Neutrophil (primary cell): Measurements from ENCODE around the gene COX6A2.

ENCODE experiments used
- H3K27ac ChIP-seq: fragments of 200-600 bp; sonication (generic); 2 replicates; pipeline ENCODE4 v1.5.1; 2016; ENCODE audit warnings: mild to moderate bottlenecking, moderate library complexity
- H3K27me3 ChIP-seq: fragments of 200-600 bp; sonication (generic); 2 replicates; pipeline ENCODE4 v1.6.0; 2016; ENCODE audit warnings: mild to moderate bottlenecking
- H3K36me3 ChIP-seq: fragments of 200-600 bp; sonication (generic); 2 replicates; pipeline ENCODE4 v1.5.1; 2017
- H3K4me1 ChIP-seq, 2 experiments: fragments of 200-600 bp in 1 of 2; sonication (generic) in 1 of 2; 1 replicate in 1 of 2; 2 replicates in 1 of 2; pipeline versions ENCODE4 v1.5.1 to v1.6.1; 2013 to 2016; ENCODE audit warnings: low read depth in 1 of 2, low read length in 1 of 2, mild to moderate bottlenecking in 1 of 2, moderate library complexity in 1 of 2; ENCODE audit not compliant: control insufficient read depth in 1 of 2, insufficient read depth in 1 of 2
- H3K4me3 ChIP-seq, 2 experiments: fragments of 200-600 bp in 1 of 2; sonication (generic) in 1 of 2; 1 replicate in 1 of 2; 2 replicates in 1 of 2; pipeline ENCODE4 v1.5.1; 2013 to 2016; ENCODE audit warnings: low read depth in 1 of 2, low read length in 1 of 2, mild to moderate bottlenecking in 1 of 2, moderate library complexity in 1 of 2
- H3K9me3 ChIP-seq: fragments of 200-600 bp; sonication (generic); 2 replicates; pipeline ENCODE4 v1.5.1; 2016
- TF ChIP-seq, protein P1 (sequence below): fragments of 200-600 bp; sonication (generic); IDR thresholded peaks from 2 replicates; pipeline ENCODE4 v1.5.1; 2016; ENCODE audit warnings: antibody characterized with exemption

The COX6A2 gene

DNA sequence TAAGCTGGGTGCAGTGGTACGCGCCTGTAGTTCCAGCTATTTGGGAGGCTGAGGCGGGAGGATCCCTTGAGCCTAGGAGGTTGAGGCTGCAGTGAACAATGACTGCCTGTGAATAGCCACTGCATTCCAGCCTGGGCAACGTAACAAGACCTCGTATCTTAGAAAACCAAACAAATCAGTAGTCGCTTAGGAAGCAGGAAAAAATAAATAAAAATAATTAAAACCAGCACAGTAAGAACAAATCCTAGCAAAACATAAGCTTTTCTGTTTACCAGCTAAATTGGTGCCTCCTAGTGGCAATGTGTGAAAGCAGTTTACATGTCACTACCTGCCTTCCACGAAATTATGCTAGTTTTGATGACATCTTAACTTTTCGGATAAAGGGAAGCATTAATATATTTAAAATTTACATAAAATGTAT lies 32.4 kb upstream of the COX6A2 start:
- H3K4me3 ChIP-seq: peak overlapping the region in 1 of 2 experiments; percentile 91
- TF ChIP-seq, protein P1, sequence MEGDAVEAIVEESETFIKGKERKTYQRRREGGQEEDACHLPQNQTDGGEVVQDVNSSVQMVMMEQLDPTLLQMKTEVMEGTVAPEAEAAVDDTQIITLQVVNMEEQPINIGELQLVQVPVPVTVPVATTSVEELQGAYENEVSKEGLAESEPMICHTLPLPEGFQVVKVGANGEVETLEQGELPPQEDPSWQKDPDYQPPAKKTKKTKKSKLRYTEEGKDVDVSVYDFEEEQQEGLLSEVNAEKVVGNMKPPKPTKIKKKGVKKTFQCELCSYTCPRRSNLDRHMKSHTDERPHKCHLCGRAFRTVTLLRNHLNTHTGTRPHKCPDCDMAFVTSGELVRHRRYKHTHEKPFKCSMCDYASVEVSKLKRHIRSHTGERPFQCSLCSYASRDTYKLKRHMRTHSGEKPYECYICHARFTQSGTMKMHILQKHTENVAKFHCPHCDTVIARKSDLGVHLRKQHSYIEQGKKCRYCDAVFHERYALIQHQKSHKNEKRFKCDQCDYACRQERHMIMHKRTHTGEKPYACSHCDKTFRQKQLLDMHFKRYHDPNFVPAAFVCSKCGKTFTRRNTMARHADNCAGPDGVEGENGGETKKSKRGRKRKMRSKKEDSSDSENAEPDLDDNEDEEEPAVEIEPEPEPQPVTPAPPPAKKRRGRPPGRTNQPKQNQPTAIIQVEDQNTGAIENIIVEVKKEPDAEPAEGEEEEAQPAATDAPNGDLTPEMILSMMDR: peak; percentile 38
- no peaks in the 10 kb centered on the region for H3K27me3 ChIP-seq
- no peaks in the 10 kb centered on the region for H3K9me3 ChIP-seq
- H3K36me3 ChIP-seq: peaks cover 18% of the 10 kb centered on the region
- peak overlapping the region; percentile 96 for H3K27ac ChIP-seq
- H3K4me1 ChIP-seq: peaks cover 34 to 37% of the 10 kb centered on the region in 2 experiments

DNA sequence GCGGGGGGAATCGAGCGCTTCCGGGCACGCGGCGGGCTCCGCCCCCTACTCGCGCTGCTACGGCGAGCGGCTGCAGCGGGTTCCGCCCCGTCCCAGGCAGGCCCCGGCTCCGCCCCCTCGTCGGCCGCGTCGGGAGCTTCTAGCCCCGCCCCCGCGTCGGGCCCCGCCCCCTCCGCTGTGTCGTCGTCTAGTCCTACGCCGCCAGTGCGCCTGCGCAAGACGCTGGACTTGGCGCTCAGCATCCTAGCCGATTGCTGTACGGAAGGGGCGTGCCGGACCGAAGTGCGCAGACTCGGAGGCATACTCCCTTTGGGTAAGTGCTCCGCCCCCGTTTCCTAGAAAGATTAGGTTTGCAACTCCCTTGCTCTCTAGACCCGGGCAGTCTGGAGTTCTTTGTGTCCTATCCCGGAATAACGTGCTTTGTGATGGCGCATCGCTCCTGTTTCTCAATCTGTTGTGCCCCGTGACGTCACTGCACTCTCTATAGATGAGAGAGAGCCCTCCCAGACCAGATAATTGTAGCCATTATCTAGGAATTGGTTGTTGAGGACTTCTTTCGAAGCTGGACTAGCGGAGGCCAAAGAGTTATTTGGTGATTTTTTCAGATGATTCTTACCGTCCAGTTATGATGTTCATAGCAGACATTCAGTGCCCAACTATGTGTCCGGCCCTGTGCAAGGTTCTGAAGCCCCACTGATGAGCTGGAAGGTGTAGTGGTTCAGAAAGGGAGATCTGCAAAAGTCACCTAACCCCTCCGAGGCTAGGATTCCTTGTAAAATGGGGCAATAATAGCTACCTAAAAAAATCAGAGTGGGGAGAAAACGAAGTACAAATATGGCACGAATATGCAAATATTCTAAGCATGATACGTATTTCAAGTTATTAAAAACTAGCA lies 31.8 kb upstream of the COX6A2 start:
- Histone ChIP-seq H3K27ac (peak overlapping the region; percentile 96), H3K36me3 (peaks cover 12% of the 10 kb centered on the region), H3K4me3 (peak overlapping the region; percentile 83 to 91), H3K4me1 (peaks cover 34 to 41% of the 10 kb centered on the region in 2 experiments), H3K9me3 (no peaks in the 10 kb centered on the region), H3K27me3 (no peaks in the 10 kb centered on the region)
- TF ChIP-seq, protein P1: no peak

DNA sequence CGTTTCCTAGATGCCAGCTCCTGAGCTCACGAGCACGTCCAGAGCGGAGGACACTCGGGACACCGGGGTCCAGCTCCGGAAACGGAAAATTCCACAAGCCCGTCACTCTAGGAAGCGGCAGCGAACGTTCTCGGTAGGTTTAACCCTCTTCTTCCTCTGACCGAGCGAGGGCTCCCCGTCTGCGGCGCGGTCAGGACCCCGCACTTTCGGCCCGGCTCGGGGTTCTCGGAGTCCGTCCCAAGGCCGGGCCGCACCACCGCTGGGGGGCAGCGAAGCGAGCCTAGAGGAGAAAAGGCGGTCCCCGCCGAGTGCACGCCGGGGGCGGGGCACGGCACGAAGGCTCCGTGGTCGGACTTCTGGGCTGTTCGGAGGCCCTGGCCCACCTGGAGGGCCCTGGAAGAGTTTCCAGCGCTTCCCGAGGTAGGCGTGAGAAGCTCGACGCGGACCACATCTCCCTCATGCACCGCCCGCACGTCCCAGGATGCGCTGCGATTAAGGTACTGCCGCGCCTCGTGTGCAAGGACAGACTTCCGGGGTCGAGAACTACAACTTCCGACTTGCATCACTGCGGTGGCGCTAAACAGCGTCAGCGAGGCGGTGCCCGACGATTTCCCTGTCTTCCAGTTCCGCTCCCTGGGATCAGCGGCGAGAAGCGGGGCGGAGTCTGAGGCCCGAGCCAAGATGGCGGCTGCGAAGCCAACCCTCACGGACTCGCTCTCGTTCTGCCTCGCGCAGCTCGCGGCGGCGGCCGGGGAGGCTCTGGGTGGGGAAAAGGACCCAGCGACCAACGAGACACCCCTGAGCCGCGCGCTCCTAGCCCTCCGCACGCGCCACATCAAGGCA lies 30.9 kb upstream of the COX6A2 start, which contains the start of gene ARMC5:
Gene ARMC5, plus strand, starts transcription at position 658 of the 843 bp plus-strand sequence. Its CDS starts 24 bp downstream, at position 682.
- H3K4me3 ChIP-seq: peak within 1 kb of the TSS; percentile 83 to 91
- H3K36me3 ChIP-seq: peaks cover 5% of the 10 kb centered on the region
- H3K27ac ChIP-seq: peak within 1 kb of the TSS; percentile 96
- H3K9me3 ChIP-seq: no peaks in the 10 kb centered on the region
- peaks cover 39 to 43% of the 10 kb centered on the region in 2 experiments for H3K4me1 ChIP-seq
- TF ChIP-seq, protein P1: peak; percentile 6
- H3K27me3 ChIP-seq: no peaks in the 10 kb centered on the region

DNA sequence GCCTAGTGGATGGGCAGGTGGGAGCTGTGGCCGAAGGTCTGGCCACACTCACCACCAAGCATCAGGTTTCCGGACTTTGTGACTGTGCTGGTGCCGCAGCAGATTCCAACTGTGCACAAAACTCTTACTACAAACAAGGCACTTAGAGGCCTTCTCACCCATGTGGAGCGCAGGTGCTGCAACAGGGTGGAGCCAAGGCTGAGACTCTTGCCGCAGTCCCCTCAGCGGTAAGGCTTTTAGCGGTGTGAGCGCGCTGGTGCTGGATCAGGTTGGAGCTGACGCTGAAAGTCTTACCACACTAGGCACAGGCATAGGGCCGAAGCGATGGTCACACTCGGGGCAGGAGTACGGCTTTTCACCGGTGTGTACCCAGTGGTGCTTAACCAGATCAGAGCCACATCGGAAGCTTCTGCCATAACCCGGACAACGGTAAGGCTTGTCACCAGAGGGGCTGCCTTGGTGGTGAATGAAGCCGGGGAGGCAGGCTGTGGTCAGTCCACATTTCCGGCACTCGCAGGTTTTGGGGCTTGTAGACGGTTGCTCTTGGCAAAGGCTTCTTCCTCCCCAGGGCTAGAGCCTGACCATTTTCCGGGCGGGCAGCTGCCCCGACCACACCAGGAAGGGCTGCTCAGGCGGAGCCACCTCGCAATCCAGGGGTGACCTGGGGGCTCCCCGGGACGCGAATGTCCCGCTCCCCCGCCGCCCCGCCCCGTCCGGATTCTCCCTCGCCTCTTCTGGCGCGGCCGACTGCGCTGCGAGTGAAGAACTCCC lies 30.1 kb upstream of the COX6A2 start:
- no peaks in the 10 kb centered on the region for H3K9me3 ChIP-seq
- peaks cover 5% of the 10 kb centered on the region for H3K36me3 ChIP-seq
- no peaks in the 10 kb centered on the region for H3K27me3 ChIP-seq
- TF ChIP-seq, protein P1: no peak
- H3K27ac ChIP-seq: peak overlapping the region; percentile 96
- peaks cover 39 to 51% of the 10 kb centered on the region in 2 experiments for H3K4me1 ChIP-seq
- peak overlapping the region; percentile 83 to 91 for H3K4me3 ChIP-seq

DNA sequence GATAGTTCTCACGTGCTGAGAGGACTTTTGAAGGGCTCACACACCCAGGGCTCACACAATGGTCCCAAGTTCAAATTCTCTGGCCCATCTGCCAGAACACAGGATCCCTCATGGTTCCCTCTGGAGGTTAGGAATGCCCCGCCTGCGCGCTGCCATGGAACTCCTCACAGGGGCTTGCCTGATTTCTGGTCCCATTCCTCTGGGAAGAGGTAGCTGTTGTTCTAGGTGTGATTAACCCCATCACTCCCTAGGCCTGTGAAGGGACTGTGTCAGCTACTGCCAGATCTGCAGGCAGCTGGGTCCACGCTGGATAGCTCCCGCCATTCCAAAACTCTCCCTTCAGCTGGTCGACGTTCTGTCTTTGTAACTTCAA lies 28.8 kb upstream of the COX6A2 start:
- Histone ChIP-seq H3K9me3 (no peaks in the 10 kb centered on the region), H3K4me1 (peaks cover 39 to 52% of the 10 kb centered on the region in 2 experiments), H3K27ac (no peak overlapping the region), H3K36me3 (peaks cover under 1% of the 10 kb centered on the region), H3K27me3 (no peaks in the 10 kb centered on the region), H3K4me3 (no peak overlapping the region)
- TF ChIP-seq, protein P1: no peak
